ENCODE data around the gene TSPAN9.
A peak's percentile ranks its signal among the peaks of the same experiment; 100 is the strongest.

Gene TSPAN9

DNA sequence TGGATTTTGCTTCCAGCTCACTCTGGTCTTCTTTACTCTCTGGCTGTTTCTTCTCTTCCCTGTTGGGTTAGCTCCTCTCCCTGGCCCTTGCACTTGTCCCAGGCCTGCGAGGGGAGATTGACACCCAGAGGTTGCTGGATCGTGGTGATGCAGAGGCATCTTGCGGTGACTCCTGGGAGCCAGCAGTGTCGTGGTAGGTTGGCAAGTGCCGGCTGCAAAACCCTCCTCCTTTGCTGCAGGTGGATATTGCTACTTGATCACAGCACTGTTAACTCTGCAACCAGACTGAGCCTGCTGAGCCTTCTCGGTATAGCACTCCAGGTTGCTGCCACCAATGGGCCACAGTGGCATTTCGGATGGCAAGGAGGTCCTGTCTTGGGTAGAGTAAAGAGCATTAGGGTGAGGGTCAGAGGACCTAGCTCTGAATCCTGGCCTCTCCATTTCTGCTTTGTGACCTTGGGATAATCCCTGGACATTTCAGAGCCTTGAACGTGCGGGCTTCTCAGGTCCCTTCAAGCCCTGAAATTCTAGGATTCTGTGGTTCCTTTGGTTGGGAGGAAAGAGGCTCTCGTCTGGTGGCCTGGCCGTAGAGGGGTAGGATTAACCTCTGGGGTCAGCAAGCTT is 87.4 kb downstream of the TSPAN9 start:
- DNase-seq (ENCODE audit: low spot score): no peak

DNA sequence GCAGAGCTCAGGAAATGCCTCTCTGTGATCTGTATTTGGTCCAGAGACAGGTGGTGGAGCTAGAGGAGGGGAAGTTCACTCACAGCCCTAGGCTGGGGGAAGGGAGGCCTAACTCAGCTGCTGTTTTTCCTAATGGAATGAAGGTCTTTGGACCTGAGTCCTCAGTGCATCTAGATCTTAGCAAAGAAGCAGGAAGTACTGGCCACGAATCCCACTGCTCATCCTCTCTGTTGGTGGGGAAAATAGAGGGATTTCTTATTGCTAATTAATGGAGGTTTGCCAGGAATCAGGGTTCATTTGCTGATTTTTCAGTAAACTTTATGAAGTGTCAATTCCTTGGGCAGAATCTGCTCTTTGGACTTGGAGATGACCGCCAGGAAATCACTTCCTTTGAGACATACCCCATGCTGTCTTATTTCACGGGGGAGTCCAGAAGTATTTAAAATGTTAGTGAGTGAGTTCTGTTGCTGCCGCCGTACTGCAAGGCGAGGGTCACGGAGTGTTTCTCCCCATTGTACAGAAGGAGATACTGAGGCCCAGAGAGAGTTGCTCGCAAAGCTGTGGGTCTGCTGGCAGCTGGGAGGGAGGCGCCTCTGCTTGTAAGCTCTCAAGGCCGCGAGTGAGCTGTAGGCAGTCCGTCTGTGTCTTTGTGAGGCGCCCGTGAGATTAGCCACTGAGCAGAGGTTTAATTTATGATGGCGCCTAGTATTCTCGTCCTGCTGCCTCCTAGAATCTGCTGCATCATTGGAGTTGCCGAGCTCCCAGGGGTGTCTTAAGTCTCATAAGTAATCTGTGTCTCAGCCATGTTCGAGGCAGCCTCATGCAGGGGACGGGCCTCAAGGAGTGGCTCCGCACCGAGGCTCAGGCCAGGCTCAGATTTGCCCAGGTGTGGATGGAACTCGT is 88.2 kb downstream of the TSPAN9 start:
- no peak for DNase-seq (ENCODE audit: low spot score)

DNA sequence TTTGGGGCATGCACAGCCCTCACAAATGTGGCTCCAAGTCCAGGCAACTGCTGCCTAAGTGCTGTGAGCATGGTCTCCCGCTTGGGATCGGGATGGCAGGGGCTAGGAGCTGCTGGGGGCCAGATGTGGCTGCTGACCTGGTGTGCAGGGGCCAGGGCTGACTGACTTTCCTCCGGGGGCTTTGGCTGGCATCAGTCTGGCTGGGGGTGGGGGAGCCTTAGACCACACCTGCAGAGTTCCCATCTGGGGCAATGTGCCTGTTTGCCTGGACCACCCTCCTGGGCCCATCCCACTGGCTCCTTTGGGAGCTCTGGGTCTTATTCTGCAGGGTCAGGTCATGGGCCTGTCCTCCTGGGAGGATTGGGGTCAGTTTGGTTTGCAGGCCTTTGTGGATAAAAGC is 90.5 kb downstream of the TSPAN9 start:
- no peak for DNase-seq (ENCODE audit: low spot score)

DNA sequence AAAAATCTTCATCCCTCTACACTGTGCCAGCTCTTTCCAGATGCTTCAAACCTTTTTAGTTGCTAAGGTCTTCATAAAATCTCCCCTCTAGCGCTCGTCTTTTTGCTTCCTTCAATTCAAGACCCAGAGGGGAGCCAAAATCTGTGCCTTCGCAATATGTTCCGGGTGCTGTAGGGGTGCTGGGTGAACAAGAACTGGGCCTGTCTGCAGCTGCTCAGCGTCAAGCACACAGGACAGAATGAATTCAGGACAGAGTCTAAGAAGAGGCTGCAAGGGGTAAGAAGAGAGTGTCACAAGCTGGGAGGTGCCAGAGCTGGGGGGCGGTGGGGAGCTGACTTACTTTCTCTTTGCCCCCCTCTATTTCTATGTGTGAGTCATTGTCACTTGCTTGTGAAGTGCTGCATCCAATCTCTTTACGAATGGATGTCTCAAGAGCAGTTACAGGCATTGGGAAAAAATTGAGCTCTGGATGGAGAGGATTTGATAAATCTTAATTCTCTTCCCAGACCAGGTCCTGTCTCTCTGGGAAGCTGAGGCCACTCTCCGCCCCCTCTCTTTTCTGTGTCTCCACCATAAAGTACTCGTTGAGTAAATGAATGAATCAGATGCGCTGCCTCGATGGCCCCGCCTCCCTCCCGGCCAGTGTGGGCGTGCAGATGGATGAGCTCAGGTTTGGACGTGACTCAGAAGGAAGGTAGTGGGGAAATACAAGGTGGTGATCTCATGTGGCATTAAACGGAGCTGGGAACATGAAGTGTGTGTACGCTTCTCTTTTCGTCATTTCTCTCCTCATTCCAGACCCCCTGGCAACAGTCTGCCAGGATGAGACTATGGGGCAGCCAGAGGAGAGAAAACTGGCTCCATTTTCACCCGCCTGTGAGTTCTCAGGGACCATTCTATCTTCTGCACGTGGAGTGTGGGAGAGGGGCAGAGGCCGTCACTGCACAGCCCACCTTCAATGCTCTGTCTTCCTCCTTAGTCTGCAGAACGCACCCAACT is 91.3 kb downstream of the TSPAN9 start:
- peak; percentile 91 for DNase-seq (ENCODE audit: low spot score)

DNA sequence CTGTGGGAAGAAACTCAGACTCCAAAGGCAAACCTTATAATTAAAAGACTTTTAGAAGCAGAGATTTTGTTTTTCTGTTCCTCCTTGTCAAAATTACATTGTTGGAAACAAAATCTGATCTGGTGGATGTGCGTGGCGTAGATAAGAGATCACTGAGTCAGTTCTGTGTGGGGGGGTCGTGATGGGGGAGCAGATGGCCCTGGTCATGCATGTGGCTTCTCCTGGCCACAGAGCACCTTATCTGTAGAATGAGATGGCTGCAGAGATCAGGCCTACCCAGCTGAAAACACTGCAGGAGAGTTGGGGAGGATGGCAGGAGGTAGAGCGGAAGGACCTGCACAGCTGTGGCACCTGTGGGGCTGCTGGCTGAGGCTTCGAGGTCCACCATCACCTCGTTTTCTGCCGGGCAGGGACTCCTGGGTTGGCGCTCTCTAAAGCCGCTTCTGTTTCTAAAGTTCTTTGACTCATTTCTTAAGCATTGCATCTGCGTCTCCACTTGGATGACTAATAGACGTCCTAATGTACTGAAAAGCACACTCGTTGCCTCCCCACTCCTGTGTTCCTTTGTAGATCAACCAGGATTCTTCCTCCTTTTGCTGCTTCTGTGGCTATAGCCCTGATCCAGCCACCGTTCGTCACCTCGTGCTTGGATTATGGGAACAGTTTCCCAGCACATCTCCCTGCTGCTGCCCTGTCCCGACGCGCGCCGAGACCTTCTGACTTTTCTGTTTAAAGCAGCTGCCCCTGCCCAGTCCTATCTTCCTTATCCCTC is 93.4 kb downstream of the TSPAN9 start:
- peak; percentile 88 for DNase-seq (ENCODE audit: low spot score)

DNA sequence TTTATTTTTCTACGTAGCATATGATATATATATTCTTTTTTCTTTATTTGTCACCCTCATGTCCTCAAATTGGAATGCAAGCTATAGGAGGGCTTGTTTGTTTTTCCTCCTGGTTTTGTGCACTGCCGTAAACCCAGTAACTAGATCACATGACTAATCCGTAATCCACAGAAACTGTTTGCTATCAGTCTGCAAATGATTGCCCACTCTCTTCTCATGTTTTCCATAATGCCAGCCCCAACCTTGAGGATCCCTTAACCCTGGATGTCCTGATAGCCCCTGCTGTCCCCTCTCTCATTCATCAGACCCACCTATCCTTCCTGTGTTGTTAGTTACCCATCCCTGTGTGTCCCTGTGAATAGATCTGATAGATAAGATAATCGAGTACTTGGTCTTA is 94.0 kb downstream of the TSPAN9 start:
- DNase-seq (ENCODE audit: low spot score): no peak

DNA sequence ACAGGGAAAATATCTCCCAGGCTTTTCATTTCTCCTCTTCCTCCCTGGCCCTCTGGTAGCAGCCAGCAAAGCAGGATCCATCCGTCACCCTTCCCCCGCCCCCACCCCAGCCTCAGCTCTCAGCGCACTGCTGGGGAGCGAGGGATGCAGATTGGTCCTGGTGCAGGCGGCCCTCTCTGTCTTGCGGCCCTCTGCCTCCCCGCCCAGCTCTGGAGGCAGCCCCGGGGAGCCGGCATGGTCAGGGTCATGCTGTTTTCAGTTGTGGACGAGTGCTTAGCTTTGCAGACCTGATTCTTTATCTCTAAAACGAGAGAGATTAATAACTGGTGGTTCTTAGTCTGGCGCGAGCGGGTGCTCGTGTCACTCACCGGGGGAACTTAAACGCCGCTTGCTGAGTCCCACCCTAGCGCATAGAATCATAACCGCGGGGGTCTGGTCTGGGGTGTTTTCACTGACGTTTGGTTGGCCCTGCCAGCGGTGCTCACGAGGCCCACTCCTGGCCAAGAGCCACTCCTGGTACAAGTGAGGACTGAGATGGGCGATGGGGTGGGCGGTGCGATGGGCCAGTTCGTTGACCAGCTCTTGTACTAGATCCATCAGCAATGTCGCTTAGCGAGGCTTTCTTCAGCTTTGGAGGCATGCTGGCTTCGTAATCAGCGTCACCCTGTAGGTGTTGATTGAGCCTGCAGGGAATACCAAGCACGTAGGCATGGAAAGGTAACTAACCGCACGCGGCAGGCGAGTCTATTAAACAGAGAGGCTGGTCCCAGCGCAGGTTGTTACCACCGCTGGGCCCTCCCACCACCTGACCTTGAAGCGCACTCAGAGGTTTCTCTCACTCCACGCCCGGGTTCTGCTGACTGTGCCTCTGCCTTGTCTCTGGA is 95.2 kb downstream of the TSPAN9 start:
- DNase-seq (ENCODE audit: low spot score): no peak

DNA sequence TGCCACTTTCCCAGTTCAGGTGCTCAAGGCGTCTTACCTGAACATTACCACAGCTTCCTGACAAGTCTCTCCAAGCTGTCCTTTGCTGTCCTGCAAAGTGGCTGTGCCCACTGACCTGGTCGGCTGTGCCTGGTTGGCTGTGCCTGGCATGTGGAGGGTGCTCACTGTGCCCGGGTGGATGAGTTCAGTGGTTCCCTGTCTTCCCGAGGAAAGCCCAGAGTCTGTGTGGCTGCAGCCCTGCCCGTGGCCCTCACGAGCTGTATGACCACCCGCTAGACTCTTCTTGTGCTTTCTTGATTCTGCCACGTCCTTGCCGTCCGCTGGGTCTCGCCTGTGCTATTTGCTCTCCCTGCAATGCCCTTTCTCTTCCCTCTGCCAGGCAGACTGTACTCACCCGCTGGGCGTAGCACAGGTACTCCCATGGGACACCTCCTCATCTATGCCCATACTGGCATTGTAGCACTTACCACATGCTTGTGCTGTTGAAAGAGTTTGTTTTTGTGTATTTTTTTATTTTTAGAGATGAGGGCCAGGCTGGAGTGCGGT is 95.9 kb downstream of the TSPAN9 start:
- DNase-seq (ENCODE audit: low spot score): no peak

DNA sequence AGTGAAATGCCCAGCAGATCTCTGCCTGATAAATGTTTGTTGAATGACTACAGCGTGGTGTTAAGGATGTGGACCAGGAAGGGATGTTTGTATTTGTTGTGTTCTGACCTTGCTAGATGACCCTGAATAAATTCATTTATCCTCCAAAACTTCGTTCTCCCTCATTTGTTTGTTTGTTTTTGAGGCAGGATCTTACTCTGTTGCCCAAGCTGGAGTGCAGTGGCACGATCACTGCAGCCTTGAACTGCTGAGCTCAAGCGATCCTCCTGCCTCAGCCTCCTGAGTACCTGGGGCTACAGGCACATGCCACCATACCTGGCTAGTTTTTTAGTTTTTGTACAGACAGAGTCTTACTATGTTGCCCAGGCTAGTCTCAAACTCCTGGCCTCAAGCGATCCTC is 96.7 kb downstream of the TSPAN9 start:
- DNase-seq (ENCODE audit: low spot score): no peak

DNA sequence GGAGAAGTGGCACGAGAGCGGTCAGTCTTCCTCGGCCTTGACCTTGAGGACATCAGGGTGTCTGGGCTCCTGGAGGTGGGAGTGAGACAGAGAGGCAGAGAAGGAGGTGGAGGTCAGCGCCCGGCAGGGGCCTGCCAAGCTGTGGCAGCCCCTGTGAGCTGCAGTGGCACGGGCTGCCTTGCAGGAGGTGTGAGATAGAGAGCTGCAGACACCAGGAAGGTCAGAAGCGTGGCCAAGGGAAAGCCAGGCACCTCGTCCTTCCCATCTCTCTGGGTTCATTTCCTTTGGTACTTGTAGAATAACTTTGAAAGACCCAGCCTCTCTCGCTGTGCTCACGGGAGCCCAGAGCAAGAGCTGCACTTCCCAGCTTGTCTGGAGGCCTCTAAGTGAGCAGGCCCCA is 98.1 kb downstream of the TSPAN9 start:
- DNase-seq (ENCODE audit: low spot score): no peak

DNA sequence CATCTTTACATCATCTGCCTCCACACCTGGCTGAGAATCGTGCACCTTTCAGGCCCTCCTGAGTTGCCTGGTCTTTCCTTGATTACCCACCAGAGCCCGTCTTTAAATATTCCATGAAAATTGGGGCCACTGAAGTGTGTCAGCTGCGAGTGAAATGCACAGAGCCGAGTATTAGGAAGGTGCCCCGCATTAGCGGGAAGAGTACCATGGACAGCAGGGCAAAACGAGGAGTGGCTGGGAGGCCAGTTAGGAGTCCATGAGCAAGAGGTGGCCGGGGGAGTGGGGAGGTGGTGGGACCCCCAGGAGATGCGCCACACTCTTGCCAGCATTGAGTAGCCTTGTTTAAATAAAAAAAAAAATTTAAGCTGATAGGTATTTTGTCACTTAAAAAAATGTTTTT is 99.6 kb downstream of the TSPAN9 start:
- DNase-seq (ENCODE audit: low spot score): no peak

DNA sequence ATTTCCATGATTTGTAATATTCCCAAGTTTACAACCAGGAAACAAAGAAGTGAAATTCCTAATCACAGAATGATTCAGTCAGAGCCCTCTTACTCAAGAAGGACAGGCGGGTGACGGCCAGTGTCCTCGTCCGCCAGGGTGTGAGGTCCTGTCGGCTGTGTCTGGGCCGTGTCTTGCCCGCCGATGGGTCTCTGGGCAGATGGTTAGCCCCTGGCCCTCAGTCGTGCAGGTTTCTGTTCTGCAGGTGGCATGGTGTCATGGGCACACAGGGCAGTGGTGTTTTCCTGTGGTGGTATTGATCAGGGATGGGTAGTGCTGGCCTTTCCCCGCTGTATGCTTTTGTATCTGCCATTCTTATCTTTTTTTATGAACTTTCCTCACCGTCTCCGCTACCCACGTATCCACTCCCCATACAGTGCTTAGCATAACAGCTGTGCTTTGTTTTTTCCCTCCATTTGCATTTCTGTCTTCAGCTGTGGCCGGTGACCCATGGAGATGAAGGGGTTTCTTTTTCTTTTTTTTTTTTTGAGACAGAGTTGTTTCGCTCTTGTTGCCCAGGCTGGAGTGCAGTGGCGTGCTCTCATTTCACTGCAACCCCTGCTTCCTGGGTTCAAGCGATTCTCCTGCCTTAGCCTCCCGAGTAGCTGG is 100.7 kb downstream of the TSPAN9 start:
- no peak for DNase-seq (ENCODE audit: low spot score)

DNA sequence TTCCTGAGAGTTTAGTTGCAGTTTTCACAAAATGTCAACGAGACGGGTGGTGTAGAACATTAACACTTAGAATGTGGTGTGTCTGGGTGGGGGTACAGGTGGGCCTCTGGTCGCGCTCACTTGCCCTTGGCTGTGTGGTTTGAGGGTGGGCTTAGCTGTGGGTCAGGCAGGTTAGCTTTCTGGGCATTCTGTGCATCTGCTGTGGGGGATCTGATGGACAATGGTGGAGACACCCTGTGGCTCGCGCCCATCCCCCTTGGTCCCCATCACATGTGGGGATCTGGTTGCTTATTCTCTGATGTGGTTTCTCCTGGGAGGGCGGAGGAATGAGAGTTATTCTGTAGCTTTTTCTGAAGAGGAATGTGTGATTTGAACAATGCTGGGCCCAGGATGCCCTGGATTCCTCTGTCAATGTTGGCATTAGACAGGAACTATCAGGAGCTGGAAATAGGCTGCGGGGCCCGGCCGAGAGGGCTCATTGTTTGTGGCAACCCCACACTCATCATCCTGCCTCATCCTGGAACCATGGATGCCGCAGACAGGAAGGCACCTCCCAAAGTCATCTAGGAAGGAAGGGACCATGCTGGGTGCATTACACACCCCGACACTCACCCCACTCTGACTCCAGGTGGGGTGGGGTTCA is 101.6 kb downstream of the TSPAN9 start:
- DNase-seq (ENCODE audit: low spot score): no peak

DNA sequence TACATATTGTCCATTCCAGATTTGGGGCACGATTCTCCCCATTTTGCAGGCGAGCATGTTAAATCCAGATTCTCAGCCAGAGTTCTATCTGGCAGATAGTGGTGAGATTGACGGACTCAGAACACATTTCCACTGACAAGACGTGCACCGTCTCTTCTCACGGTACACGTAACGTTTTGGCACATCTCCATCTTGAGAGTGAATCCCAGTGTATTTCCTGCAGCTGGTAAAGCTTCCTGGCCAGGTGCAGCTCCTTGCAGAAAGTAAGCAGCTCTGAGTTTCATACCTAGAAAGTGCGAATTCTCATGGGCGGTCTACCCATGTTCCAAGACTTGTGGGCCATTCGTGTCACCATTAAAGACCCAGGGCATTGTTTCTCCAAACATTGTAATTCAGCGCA is 102.6 kb downstream of the TSPAN9 start:
- no peak for DNase-seq (ENCODE audit: low spot score)

DNA sequence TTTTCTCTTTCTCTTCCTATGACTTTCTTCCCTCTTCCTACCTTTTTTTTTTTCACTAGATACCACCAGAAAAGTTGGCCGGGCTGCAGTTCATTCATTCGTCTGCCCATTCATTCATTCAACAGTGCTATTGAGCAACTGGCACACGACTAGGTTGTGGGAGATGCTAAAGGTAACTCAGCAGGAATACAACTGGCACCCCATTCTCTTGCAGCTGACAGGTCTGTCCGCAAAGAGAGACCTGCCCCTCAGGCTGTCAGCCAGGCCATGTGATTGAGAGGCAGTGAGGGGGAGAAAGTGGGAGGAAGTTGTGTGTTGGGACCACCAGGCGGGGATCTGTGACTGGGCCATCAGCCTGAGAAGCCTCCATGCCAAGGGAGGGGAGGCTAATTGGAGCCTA is 105.2 kb downstream of the TSPAN9 start:
- DNase-seq (ENCODE audit: low spot score): no peak

DNA sequence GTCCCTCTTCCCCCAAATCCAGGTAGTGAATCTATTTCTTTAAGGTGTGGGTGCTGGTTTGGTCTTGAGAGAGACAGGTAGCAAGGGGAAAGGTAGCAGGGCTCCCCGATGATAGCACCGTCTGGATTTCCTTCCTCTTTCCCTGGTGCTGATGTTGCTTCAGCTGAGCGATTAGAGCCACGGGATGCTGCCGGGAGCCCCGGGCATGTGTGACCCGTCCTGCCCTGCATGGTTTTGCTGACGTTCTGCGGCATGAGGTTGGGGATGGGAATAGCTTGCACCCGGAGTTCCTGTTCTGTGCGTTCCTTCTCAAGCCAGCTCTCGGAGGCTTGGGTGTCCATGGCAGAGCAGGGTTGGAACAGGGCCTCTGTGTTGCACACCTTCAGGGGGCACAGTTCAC is 107.3 kb downstream of the TSPAN9 start:
- DNase-seq (ENCODE audit: low spot score): no peak

DNA sequence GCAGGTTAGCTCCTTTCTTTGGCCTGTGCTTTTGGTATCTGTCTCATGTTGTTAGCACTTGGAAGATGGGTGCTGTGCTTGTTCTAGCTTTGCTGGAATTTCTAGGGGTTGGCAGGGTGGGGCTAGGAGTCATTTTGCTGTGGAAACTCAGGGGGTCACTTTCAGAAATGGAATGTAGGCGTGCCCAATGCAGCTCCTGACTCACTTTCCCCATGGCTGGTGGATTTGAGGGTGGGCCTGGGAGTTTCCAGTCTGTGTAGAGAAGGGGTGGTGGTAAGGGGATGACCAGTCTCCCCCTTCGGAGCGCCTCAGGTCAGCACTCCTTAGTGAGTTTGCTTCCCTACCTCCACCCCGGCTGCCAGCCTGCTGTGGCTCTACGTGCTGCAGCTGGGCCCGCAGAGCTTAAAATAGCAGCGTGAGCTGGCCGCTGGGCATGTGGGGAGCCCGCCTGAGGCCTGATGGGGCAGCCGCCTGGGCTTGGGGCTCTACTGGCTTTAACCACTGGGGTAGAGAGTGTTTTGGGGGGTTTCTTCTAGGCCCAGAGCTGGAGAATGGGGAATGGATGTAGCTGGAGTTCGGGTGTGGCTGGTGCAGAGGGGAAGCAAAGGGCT is 108.2 kb downstream of the TSPAN9 start:
- no peak for DNase-seq (ENCODE audit: low spot score)

DNA sequence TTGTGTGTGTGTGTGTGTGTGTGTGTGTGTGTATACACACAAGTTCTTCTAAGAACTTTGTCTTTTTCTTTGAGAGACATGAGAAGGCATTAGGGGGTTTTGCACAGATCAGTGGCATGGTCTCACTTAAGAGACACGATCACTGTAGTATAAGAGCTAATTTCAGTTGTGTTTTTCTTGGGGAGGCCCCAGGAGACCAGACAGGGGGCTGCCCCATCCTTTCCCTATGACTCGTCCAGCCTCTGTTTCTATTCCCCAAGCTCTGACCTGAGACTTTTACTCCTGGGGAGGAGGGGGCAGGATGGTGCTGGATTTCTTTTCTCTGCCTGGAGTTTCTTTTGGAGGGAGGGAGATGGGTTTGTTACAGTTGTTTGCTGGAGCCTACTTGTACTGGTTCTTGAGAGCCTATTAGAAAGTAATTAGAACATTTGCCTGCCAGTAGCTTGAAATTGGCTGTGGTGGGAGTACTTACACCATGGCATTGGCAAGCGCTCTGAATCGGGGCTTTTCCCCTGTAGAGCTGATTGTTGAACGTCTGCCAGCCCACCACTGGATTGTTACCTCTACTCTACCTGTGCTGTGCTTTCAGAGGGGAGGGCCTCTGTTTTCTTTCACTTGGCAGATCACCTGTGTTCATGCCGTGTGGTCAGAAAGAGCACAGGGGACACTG is 109.5 kb downstream of the TSPAN9 start:
- no peak for DNase-seq (ENCODE audit: low spot score)
